NCI-H526 (cell line): ENCODE measurements around the gene CALD1.

Experiments used
- DNase-seq, 2 experiments: peaks; one replicate each; lab custom pipeline; 2025; lab: John Stamatoyannopoulos, UW

The CALD1 gene

GRCh38 chr7:135001390-135002165 lies 222.1 kb downstream of the CALD1 start:
- DNase-seq: no peak

GRCh38 chr7:135012229-135012628 lies 232.8 kb downstream of the CALD1 start:
- no peak for DNase-seq
